ENCODE measurements around the gene SLC39A5. TPM values are rescaled to one million over a fixed set of nuclear protein-coding genes. Genes with fewer than 3 reads are reported as not detected.

SLC39A5 gene
- total RNA-seq, 1 donor from 2014 or later: 1.00 TPM

DNA sequence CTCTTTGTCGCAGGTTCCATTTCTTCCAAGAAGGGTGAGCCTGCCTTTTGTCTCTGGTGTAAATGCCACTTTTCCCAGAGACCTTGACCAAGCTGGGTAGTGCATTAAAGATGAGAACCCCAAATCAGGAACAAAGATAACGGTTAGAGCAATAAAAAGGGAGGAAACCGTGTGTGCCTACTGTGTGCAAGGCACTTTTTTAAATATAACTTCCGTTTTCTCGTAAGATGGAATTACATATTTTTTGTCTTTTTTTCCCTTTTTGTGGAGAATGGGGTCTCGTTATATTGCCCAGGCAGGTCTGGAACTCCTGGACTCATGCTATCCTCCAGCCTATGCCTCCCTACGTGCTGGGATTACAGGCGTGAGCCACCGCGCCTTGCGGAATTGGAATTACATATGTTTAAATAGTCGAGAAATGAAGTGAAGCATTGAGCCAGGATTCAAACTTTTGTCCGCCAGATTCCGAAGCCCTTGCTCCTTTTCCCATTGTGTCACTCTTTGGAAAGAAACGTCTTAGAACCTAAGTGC is 6.2 kb upstream of the SLC39A5 start:
- ChIA-PET CTCF (interaction anchor here (1.3 to 4.0 kb wide), 5 partner anchors 18 to 241 kb away, joined by 5 to 52 read pairs (median 34); partner anchors contain the start of genes SMARCC2 and ZC3H10), POLR2A (interaction anchor here (0.7 to 4.0 kb wide), 3 partner anchors 11 to 484 kb away, joined by 4 to 111 read pairs (median 25); no protein-coding TSS in a partner anchor)
- ATAC-seq (ENCODE audit: low read depth) (no peak), DNase-seq (no peak)
- Mint-ChIP-seq H3K4me1 (peaks cover 48% of the 10 kb centered on the region), H3K9me3 (no peaks in the 10 kb centered on the region), H3K27me3 (no peaks in the 10 kb centered on the region), H3K4me3 (peak overlapping the region; percentile 99), H3K27ac (peak overlapping the region; percentile 98), H3K36me3 (ENCODE audit: low read depth) (peaks cover 24% of the 10 kb centered on the region)
- TF ChIP-seq, protein P1, sequence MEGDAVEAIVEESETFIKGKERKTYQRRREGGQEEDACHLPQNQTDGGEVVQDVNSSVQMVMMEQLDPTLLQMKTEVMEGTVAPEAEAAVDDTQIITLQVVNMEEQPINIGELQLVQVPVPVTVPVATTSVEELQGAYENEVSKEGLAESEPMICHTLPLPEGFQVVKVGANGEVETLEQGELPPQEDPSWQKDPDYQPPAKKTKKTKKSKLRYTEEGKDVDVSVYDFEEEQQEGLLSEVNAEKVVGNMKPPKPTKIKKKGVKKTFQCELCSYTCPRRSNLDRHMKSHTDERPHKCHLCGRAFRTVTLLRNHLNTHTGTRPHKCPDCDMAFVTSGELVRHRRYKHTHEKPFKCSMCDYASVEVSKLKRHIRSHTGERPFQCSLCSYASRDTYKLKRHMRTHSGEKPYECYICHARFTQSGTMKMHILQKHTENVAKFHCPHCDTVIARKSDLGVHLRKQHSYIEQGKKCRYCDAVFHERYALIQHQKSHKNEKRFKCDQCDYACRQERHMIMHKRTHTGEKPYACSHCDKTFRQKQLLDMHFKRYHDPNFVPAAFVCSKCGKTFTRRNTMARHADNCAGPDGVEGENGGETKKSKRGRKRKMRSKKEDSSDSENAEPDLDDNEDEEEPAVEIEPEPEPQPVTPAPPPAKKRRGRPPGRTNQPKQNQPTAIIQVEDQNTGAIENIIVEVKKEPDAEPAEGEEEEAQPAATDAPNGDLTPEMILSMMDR (IDR thresholded peaks at IDR 0.05): no peak
- intact Hi-C loops (cut with micrococcal nuclease): loop anchor here (1.0 to 5.0 kb wide), 10 partner anchors 17 to 485 kb away; partner anchors contain the start of genes ANKRD52, MYL6B, PYM1 and RAB5B

DNA sequence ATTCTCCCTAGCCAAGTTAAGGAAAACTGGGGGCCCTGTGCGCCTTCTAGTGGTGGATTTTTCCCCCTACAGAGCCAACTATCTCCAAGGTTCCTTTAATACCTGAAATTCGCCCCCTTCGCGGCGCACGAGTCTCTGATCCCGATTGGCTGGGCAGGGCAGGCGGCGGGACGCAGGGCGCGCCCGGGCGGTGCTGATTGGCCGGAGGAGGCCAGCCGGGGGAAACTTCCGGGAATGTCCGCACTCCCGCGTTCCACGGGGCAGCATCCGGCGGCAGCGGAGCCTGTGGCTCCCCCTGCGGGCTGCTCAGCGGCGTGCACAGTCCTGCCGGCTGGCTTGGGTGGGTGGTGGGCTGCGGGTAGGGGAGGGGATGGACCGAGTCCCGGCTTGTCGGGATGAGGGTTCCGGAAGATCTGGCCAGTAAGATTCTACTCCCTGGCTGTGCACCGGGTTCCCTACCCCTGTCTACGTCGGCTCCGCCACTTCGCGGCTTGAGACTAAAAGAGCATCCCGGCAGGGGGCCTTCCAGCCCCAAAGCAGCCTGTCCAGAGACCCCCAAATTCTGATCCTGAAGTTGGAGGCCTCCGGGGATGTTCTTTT is 5.6 kb upstream of the SLC39A5 start, which contains the start of gene NABP2:
TSS of gene NABP2 (plus strand) at position 241 of the 600 bp plus-strand sequence. CDS start 515 bp downstream, outside the sequence.
- TF ChIP-seq, protein P1 (IDR thresholded peaks at IDR 0.05): peak; percentile 67
- ATAC-seq (ENCODE audit: low read depth) (peak; percentile 72), DNase-seq (peak; percentile 88)
- Mint-ChIP-seq H3K4me3 (peak within 1 kb of the TSS; percentile 99), H3K27ac (peak within 1 kb of the TSS; percentile 98), H3K36me3 (ENCODE audit: low read depth) (peaks cover 27% of the 10 kb centered on the region), H3K9me3 (no peaks in the 10 kb centered on the region), H3K4me1 (peaks cover 48% of the 10 kb centered on the region), H3K27me3 (no peaks in the 10 kb centered on the region)
- intact Hi-C loops (cut with micrococcal nuclease): loop anchor here (1.0 to 5.0 kb wide), 10 partner anchors 18 to 486 kb away; partner anchors contain the start of genes ANKRD52, MYL6B, PYM1 and RAB5B
- ChIA-PET CTCF (interaction anchor here (4.0 kb wide), 1 partner anchor 104 kb away, joined by 34 read pairs; the partner anchor contains the start of gene ZC3H10), POLR2A (no interaction called here)

DNA sequence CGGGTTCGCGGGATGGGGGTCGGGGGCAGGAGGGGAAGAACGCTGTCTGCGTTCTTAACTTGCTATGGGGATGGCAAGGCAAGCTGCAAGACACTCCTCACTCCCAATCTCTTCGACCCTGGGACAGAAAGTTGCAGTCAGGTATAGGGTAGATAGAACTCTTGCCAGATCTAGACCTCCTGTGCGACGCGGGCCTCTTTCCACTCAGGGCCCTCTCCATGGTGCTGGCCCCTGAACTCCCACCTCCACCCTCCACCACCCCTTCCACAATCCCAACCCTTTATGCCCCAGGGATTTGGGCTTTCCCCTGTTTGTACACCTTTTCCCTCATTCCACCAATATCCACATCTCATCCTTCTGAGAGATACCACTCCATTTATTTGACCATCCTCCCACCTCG is 4.9 kb upstream of the SLC39A5 start:
- CTCF ChIA-PET: no interaction called here
- TF ChIP-seq, protein P1 (IDR thresholded peaks at IDR 0.05): no peak
- H3K4me1 Mint-ChIP-seq: peaks cover 44% of the 10 kb centered on the region

DNA sequence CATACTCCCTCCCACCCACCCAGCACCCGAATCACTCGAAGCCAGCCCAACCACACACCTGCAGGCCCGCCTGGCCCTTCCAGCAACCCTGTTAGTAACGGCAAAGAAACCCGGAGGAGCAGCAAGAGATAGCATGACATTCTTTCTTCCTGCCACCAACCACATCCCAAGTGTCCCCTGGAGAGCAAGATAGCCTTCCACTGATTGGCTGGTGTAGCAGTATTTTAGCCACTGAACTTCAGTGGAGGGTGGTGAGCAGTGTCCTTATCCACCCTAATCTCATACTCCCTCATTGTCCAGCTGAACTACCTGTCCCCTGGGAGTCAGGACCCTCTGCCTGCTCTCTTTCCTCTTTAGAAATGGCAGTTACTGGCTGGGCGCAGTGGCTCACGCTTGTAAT is 769 bp upstream of the SLC39A5 start:
- Mint-ChIP-seq H3K27me3 (no peaks in the 10 kb centered on the region), H3K36me3 (ENCODE audit: low read depth) (peaks cover 10% of the 10 kb centered on the region), H3K4me1 (peaks cover 15% of the 10 kb centered on the region), H3K9me3 (no peaks in the 10 kb centered on the region), H3K27ac (no peak overlapping the region), H3K4me3 (no peak overlapping the region)
- intact Hi-C loops (cut with micrococcal nuclease): no loop called here
- ATAC-seq (ENCODE audit: low read depth) (no peak), DNase-seq (no peak)
- POLR2A ChIA-PET: no interaction called here
- TF ChIP-seq, protein P1 (IDR thresholded peaks at IDR 0.05): no peak
- CTCF ChIA-PET: no interaction called here

More for the DNA sequence above, 4.9 kb upstream of the SLC39A5 start:
- intact Hi-C loops (cut with micrococcal nuclease): loop anchor here (1.0 to 5.0 kb wide), 10 partner anchors 19 to 487 kb away; partner anchors contain the start of genes ANKRD52, MYL6B, PYM1 and RAB5B
- ATAC-seq (ENCODE audit: low read depth): no peak
- peak overlapping the region; percentile 99 for H3K4me3 Mint-ChIP-seq
- no peaks in the 10 kb centered on the region for H3K9me3 Mint-ChIP-seq
- peaks cover 27% of the 10 kb centered on the region for H3K36me3 Mint-ChIP-seq (ENCODE audit: low read depth)
- H3K27ac Mint-ChIP-seq: peak overlapping the region; percentile 98
- H3K27me3 Mint-ChIP-seq: no peaks in the 10 kb centered on the region
- DNase-seq: no peak
- POLR2A ChIA-PET: no interaction called here
